Progenitor cell of endocrine pancreas (in vitro differentiated cells): ENCODE data around the gene DLK1. TPM values are rescaled to one million over a fixed set of nuclear protein-coding genes. Genes with fewer than 3 reads are reported as not detected.

ENCODE experiments used
- DNase-seq: peaks from one replicate; pipeline ENCODE4 v3.0.0; 2021; ENCODE audit warnings: low spot score; ENCODE audit not compliant: unreplicated experiment
- H3K27ac Mint-ChIP-seq: 2 replicates; pipeline ENCODE4 v1.8.0; 2021; ENCODE audit warnings: mild to moderate bottlenecking, moderate library complexity, mixed read lengths
- H3K27me3 Mint-ChIP-seq: 2 replicates; pipeline ENCODE4 v1.8.0; 2021; ENCODE audit warnings: mixed read lengths
- H3K36me3 Mint-ChIP-seq: 2 replicates; pipeline ENCODE4 v1.8.0; 2022; ENCODE audit warnings: mixed read lengths; ENCODE audit not compliant: insufficient read depth
- H3K4me1 Mint-ChIP-seq: 2 replicates; pipeline ENCODE4 v1.8.0; 2021; ENCODE audit warnings: low read depth, mixed read lengths
- H3K4me3 Mint-ChIP-seq: 2 replicates; pipeline ENCODE4 v1.8.0; 2021; ENCODE audit warnings: low read depth, mild to moderate bottlenecking, moderate library complexity, mixed read lengths
- H3K9me3 Mint-ChIP-seq: 2 replicates; pipeline ENCODE4 v1.8.0; 2021; ENCODE audit warnings: low read depth, mixed read lengths
- total RNA-seq: library from RNA; stranded (reverse); gene quantifications from 2 replicates; pipeline ENCODE4 v1.2.1, GENCODE V29; 2021
- TF ChIP-seq, protein P1 (sequence below): fragments of 200-600 bp; sonication (generic); IDR thresholded peaks from one replicate; pipeline ENCODE4 v1.5.0; 2021; ENCODE audit warnings: antibody characterized with exemption, mild to moderate bottlenecking; ENCODE audit not compliant: unreplicated experiment

The DLK1 gene
- total RNA-seq, 1 donor from 2014 or later = 5,856 TPM

DNA sequence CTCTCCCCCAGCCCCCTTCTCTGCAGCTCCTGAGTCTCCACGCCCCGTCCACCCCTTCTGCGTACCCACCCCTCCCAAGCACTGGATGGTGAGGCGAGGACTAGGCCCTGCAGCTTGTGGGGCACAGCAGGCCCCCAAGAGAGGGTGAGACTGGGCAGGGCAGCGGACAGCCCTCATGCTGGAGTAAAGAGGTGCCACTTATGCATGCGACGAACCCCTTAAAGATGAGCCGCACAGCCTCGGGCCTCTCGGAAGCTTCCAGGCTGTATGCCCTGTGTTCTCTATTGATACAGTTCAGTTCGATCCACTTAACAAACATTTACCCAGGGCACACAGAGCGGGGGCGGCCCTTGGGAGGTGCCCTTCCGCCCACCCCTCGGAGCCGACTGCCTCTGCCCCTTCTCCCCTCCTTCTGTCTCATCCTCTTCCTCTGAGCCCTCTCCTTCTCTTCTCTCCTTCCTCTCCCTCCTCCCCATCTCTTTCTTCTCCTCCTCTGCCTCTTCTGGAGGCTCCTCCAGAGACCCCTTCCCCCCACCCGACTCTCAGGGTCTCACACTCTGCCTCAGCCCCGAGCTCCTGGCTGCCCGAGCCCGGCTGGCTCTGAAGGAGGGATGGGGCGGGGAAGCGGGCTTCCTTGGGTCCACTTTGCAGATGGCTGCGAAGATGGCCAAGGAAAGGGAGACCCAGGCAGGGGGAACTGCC lies 32.7 kb upstream of the DLK1 start:
- Mint-ChIP-seq H3K27ac (no peak overlapping the region), H3K36me3 (no peaks in the 10 kb centered on the region), H3K4me1 (peaks cover 45% of the 10 kb centered on the region), H3K27me3 (peaks cover 78% of the 10 kb centered on the region), H3K9me3 (no peaks in the 10 kb centered on the region), H3K4me3 (no peak overlapping the region)
- TF ChIP-seq, protein P1, sequence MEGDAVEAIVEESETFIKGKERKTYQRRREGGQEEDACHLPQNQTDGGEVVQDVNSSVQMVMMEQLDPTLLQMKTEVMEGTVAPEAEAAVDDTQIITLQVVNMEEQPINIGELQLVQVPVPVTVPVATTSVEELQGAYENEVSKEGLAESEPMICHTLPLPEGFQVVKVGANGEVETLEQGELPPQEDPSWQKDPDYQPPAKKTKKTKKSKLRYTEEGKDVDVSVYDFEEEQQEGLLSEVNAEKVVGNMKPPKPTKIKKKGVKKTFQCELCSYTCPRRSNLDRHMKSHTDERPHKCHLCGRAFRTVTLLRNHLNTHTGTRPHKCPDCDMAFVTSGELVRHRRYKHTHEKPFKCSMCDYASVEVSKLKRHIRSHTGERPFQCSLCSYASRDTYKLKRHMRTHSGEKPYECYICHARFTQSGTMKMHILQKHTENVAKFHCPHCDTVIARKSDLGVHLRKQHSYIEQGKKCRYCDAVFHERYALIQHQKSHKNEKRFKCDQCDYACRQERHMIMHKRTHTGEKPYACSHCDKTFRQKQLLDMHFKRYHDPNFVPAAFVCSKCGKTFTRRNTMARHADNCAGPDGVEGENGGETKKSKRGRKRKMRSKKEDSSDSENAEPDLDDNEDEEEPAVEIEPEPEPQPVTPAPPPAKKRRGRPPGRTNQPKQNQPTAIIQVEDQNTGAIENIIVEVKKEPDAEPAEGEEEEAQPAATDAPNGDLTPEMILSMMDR = no peak
- DNase-seq = no peak

DNA sequence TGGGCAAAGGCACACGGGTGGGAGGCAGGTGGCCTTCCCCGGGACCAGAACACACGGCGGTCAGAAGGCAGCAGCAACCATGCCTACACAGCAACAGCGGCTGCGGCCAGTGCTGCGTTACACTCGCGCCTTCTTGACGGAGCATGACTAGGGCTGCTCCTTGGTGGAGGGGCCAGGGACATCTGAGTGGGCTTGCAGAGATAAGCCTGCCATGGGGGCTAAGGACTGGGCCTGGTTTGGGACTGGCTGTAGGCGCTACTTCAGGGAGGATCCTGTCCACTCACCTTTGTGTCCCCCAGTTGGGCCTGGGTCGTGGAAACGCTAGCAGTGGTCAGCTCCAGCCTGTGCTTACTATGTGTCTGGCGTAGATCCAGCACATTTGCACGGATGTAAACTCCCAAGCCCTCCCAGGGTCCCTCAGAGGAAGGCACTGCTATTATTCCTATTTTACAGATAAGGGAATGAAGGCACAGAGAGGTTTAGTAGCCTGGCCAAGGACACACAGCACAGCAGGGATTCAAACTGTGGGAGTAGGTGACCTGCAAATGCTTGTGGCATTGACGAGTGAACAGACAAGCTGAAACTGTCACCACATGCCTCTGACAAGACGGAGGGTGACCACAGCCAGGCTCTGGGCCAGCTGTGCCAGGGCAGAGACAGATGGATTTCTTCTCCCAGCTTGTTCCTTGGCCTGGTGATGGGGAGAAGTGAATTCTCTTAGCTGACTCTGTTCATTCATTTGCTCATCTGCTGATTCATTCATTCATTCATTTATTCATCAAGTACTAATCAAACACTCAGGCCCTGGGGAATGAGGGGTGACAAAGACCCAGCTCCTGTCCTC lies 31.9 kb upstream of the DLK1 start:
- no peak overlapping the region for H3K4me3 Mint-ChIP-seq
- H3K36me3 Mint-ChIP-seq = no peaks in the 10 kb centered on the region
- no peak for DNase-seq
- H3K27me3 Mint-ChIP-seq = peaks cover 77% of the 10 kb centered on the region
- no peaks in the 10 kb centered on the region for H3K9me3 Mint-ChIP-seq
- TF ChIP-seq, protein P1 = no peak
- H3K27ac Mint-ChIP-seq = no peak overlapping the region
- H3K4me1 Mint-ChIP-seq = peaks cover 45% of the 10 kb centered on the region

DNA sequence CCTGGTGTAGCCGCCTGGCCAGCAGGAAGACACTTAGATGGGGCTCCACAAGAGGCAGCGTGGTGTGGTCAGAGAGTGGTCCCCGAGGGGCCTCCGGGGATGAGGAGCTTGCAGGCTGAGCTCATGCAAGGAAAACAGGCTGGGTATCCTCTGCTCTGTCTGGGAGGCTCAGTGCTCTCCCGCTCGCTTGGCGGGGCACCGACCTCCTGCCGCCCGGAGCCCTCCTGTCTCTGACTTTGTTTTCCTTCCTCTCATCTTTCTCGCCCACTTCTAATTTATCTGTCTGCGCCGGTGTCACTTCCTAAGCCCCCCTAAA lies 31.3 kb upstream of the DLK1 start:
- H3K36me3 Mint-ChIP-seq = no peaks in the 10 kb centered on the region
- no peak overlapping the region for H3K4me3 Mint-ChIP-seq
- TF ChIP-seq, protein P1 = no peak
- no peak overlapping the region for H3K27ac Mint-ChIP-seq
- peaks cover 45% of the 10 kb centered on the region for H3K4me1 Mint-ChIP-seq
- no peaks in the 10 kb centered on the region for H3K9me3 Mint-ChIP-seq
- H3K27me3 Mint-ChIP-seq = peaks cover 71% of the 10 kb centered on the region
- no peak for DNase-seq

DNA sequence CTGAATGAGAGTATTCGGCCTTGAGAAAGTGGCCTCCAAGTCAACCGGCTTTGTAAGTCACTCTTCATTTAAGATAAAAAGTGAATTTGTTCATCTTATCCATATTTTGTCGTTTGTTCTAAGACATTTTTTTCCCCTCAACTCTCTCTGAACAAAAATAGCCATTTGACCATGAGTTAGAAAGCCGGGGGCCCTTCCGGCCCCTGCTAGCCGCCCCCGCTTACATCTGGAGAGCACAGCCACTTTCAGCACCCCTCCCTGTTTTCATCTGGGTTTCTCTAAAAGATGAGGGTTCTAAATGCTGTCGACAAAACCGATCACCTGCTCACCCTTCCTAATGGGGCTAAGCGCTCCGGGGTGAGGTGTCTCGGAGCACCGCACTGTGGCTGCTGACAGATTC lies 30.7 kb upstream of the DLK1 start:
- H3K9me3 Mint-ChIP-seq = no peaks in the 10 kb centered on the region
- no peaks in the 10 kb centered on the region for H3K36me3 Mint-ChIP-seq
- H3K4me3 Mint-ChIP-seq = no peak overlapping the region
- H3K27ac Mint-ChIP-seq = no peak overlapping the region
- DNase-seq = no peak
- TF ChIP-seq, protein P1 = no peak
- H3K4me1 Mint-ChIP-seq = peaks cover 45% of the 10 kb centered on the region
- H3K27me3 Mint-ChIP-seq = peaks cover 69% of the 10 kb centered on the region

DNA sequence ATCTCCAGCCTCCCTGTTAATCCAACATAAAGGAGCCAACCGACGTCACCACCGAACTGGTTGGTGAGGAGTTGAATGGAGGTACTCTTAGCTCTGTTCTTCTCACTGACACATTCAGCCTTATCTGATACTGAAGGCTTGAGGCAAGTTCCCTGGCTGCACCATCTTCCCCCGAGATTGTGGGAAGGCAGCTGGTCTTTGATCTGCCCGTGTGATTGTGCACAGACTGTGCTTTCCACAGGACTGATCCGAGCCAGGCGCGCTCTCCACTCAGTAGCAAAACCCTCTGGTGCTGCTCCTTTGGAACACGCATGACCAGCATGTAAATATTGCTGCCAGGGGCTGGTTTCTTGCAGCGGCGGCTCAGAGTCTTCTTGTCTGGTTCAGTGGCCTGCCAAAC lies 30.1 kb upstream of the DLK1 start:
- peaks cover 43% of the 10 kb centered on the region for H3K4me1 Mint-ChIP-seq
- peak overlapping the region; percentile 30 for H3K27ac Mint-ChIP-seq
- H3K36me3 Mint-ChIP-seq = no peaks in the 10 kb centered on the region
- H3K9me3 Mint-ChIP-seq = no peaks in the 10 kb centered on the region
- TF ChIP-seq, protein P1 = no peak
- no peak overlapping the region for H3K4me3 Mint-ChIP-seq
- no peak for DNase-seq
- peaks cover 68% of the 10 kb centered on the region for H3K27me3 Mint-ChIP-seq
